ENCODE data around the gene CTTN.

- TF ChIP-seq ZNF687 (CRISPR knock-in tag; IDR thresholded peaks at IDR 0.05) (no peak), RFX1 (IDR thresholded peaks at IDR 0.05) (no peak), POLR2AphosphoS5 (IDR thresholded peaks at IDR 0.05; ENCODE audit: low read depth, low read length) (no peak), CBFB (CRISPR knock-in tag; IDR thresholded peaks at IDR 0.05) (no peak)
Measured at GRCh38 chr11:70429428-70429705, 31.0 kb downstream of the CTTN start.

All from HepG2 (cell line).